Measurements from ENCODE around the gene DTYMK. TPM values are rescaled to one million over a fixed set of nuclear protein-coding genes. Genes with fewer than 3 reads are reported as not detected.
"Not testable (repeated sequence)": the region's sequence is repeated elsewhere in the genome, so short reads cannot be mapped to it uniquely, and the experiment has no call there.

Gene DTYMK
- total and polyA plus RNA-seq, 2 donors (not counting 3 experiments of a cell fraction or from before 2014, with no cell fraction given): 67.0 to 104 TPM

GRCh38 chr2:241665731-241666440 lies 20.7 kb downstream of the DTYMK start:
- Histone ChIP-seq H2AFZ (ENCODE audit: low read depth, low read length) (no peak overlapping the region), H4K20me1 (replicated peaks; ENCODE audit: control insufficient read depth, extremely low read depth, insufficient read depth, low read length) (no peaks in the 10 kb centered on the region), H3K4me3 (replicated peaks in 1 of 3; ENCODE audit: insufficient read depth in 1 of 3, low read depth in 1 of 3, low read length in 3 of 3) (no peak overlapping the region), H3K79me2 (ENCODE audit: control insufficient read depth, insufficient read depth, low read length) (no peaks in the 10 kb centered on the region), H3K4me1 (ENCODE audit: control insufficient read depth, extremely low read depth, insufficient read depth, low read length) (peaks cover 20% of the 10 kb centered on the region), H3K4me2 (ENCODE audit: insufficient read depth, low read length) (peak overlapping the region; percentile 18), H3K27ac (ENCODE audit: insufficient read depth, low read depth, low read length) (peak overlapping the region; percentile 21), H3K9me1 (replicated peaks; ENCODE audit: control insufficient read depth, extremely low read depth, insufficient read depth, low read length) (no peaks in the 10 kb centered on the region), H3K36me3 (ENCODE audit: control insufficient read depth in 2 of 2, extremely low read depth in 1 of 2, insufficient read depth in 2 of 2, low read length in 2 of 2) (peaks cover 0 to 21% of the 10 kb centered on the region in 2 experiments), H3K9me3 (replicated peaks; ENCODE audit: control insufficient read depth, insufficient read depth, low read length) (no peaks in the 10 kb centered on the region), H3K9ac (replicated peaks; ENCODE audit: extremely low read depth, insufficient read depth, low read length) (peak overlapping the region; percentile 16), H3K27me3 (ENCODE audit: control insufficient read depth in 2 of 2, insufficient read depth in 2 of 2, low read length in 2 of 2) (no peaks in the 10 kb centered on the region)
- TF ChIP-seq JUN (IDR thresholded peaks at IDR 0.05; ENCODE audit: borderline replicate concordance, insufficient read depth, insufficient read length, low read depth): no peak
- TF ChIP-seq GATA2 (IDR thresholded peaks at IDR 0.05; ENCODE audit: insufficient read depth, insufficient read length, low read depth, low read length): no peak
- no peak for TF ChIP-seq EZH2 (IDR thresholded peaks at IDR 0.05; ENCODE audit: borderline replicate concordance, low read depth, low read length, severe bottlenecking)
- TF ChIP-seq MYC (IDR thresholded peaks at IDR 0.05; ENCODE audit: low read depth, low read length): no peak
- TF ChIP-seq FOS (IDR thresholded peaks at IDR 0.05; ENCODE audit: borderline replicate concordance, insufficient read depth, low read length): no peak
- no peak for TF ChIP-seq POLR2AphosphoS5 (IDR thresholded peaks at IDR 0.05; ENCODE audit: insufficient read depth, low read depth, low read length)
- TF ChIP-seq, protein P1, sequence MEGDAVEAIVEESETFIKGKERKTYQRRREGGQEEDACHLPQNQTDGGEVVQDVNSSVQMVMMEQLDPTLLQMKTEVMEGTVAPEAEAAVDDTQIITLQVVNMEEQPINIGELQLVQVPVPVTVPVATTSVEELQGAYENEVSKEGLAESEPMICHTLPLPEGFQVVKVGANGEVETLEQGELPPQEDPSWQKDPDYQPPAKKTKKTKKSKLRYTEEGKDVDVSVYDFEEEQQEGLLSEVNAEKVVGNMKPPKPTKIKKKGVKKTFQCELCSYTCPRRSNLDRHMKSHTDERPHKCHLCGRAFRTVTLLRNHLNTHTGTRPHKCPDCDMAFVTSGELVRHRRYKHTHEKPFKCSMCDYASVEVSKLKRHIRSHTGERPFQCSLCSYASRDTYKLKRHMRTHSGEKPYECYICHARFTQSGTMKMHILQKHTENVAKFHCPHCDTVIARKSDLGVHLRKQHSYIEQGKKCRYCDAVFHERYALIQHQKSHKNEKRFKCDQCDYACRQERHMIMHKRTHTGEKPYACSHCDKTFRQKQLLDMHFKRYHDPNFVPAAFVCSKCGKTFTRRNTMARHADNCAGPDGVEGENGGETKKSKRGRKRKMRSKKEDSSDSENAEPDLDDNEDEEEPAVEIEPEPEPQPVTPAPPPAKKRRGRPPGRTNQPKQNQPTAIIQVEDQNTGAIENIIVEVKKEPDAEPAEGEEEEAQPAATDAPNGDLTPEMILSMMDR (IDR thresholded peaks at IDR 0.05; ENCODE audit: extremely low read depth in 1 of 2, insufficient read depth in 1 of 2, low read depth in 1 of 2, low read length in 2 of 2): no peak
- TF ChIP-seq MAX (IDR thresholded peaks at IDR 0.05; ENCODE audit: insufficient read depth, insufficient read length): no peak
- no peak for TF ChIP-seq POLR2A (IDR thresholded peaks at IDR 0.05; ENCODE audit: low read depth, low read length)
- no peak for DNase-seq (ENCODE audit: low read depth, low spot score)
- intact Hi-C loops (cut with micrococcal nuclease): loop anchor here (1.0 kb wide), 3 partner anchors 20 to 215 kb away; partner anchors contain the start of genes D2HGDH and DTYMK
- FAIRE-seq: no peak
- CTCF ChIA-PET: interaction anchor here (1.3 to 2.7 kb wide), 4 partner anchors 15 to 213 kb away, joined by 3 to 8 read pairs (median 6); partner anchors contain the start of genes DTYMK and ING5
- POLR2A ChIA-PET: no interaction called here
- dilution Hi-C loops (cut with MboI; ENCODE audit: extremely low pct_ligation_motif_present, low sequenced_read_pairs): no loop called here
- no TSS peak for BruUV-seq (replicated peaks)

DNA sequence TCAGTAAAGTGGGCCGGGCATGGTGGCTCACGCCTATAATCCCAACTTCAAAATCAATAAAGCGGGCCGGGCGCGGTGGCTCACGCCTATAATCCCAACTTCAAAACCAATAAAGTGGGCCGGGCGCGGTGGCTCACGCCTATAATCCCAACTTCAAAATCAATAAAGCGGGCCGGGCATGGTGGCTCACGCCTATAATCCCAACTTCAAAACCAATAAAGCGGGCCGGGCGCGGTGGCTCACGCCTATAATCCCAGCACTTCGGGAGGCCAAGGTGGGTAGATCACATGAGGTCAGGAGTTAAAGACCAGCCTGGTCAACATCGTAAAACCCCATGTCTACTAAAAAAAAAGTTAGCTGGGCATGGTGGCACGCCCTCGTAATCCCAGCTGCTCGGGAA lies 23.9 kb downstream of the DTYMK start:
- Histone ChIP-seq H3K36me3 (ENCODE audit: control insufficient read depth in 2 of 2, extremely low read depth in 1 of 2, insufficient read depth in 2 of 2, low read length in 2 of 2) (peaks cover 2 to 22% of the 10 kb centered on the region in 2 experiments), H3K4me1 (ENCODE audit: control insufficient read depth, extremely low read depth, insufficient read depth, low read length) (peaks cover 20% of the 10 kb centered on the region)
- H3K4me3 ChIP-seq (replicated peaks in 1 of 3; ENCODE audit: insufficient read depth in 1 of 3, low read depth in 1 of 3, low read length in 3 of 3); H3K4me2 ChIP-seq (ENCODE audit: insufficient read depth, low read length); BruUV-seq (replicated peaks); H3K27ac ChIP-seq (ENCODE audit: insufficient read depth, low read depth, low read length); POLR2A ChIA-PET; H3K27me3 ChIP-seq (ENCODE audit: control insufficient read depth in 2 of 2, insufficient read depth in 2 of 2, low read length in 2 of 2); H2AFZ ChIP-seq (ENCODE audit: low read depth, low read length); FAIRE-seq; H3K9me3 ChIP-seq (replicated peaks; ENCODE audit: control insufficient read depth, insufficient read depth, low read length); dilution Hi-C loops (cut with MboI; ENCODE audit: extremely low pct_ligation_motif_present, low sequenced_read_pairs); H3K9me1 ChIP-seq (replicated peaks; ENCODE audit: control insufficient read depth, extremely low read depth, insufficient read depth, low read length); H4K20me1 ChIP-seq (replicated peaks; ENCODE audit: control insufficient read depth, extremely low read depth, insufficient read depth, low read length); H3K9ac ChIP-seq (replicated peaks; ENCODE audit: extremely low read depth, insufficient read depth, low read length); intact Hi-C loops (cut with micrococcal nuclease); H3K79me2 ChIP-seq (ENCODE audit: control insufficient read depth, insufficient read depth, low read length); DNase-seq (ENCODE audit: low read depth, low spot score): not testable (repeated sequence)
- CTCF ChIA-PET: interaction anchor here (1.6 kb wide), 1 partner anchor 216 kb away, joined by 3 read pairs; no protein-coding TSS in a partner anchor
